Mesenchymal stem cell (in vitro differentiated cells and primary cell): ENCODE data around the gene GPR141.

Experiments
- DNase-seq: peaks from one replicate; pipeline ENCODE4 v3.0.0-alpha.2; 2013
- H2AFZ ChIP-seq: one replicate; pipeline ENCODE4 v1.6.1; 2013; ENCODE audit warnings: low read depth, mild to moderate bottlenecking, control low read depth, inconsistent platforms, low read length, moderate library complexity
- H2AK5ac ChIP-seq: 2 replicates; pipeline ENCODE4 v1.6.1; 2013; ENCODE audit warnings: low read length, moderate library complexity, mild to moderate bottlenecking, inconsistent platforms; ENCODE audit not compliant: severe bottlenecking
- H2BK120ac ChIP-seq: one replicate; pipeline ENCODE4 v1.6.1; 2013; ENCODE audit warnings: low read depth, mild to moderate bottlenecking, inconsistent platforms, low read length, moderate library complexity
- H2BK12ac ChIP-seq, 2 experiments: one replicate each; pipeline ENCODE4 v1.6.1; 2013; ENCODE audit warnings: inconsistent platforms in 2 of 2, low read length in 2 of 2, mild to moderate bottlenecking in 2 of 2, moderate library complexity in 2 of 2, control low read depth in 1 of 2
- H2BK15ac ChIP-seq: one replicate; pipeline ENCODE4 v1.6.1; 2013; ENCODE audit warnings: mild to moderate bottlenecking, low read depth, inconsistent platforms; ENCODE audit not compliant: poor library complexity, severe bottlenecking
- H2BK5ac ChIP-seq: 2 replicates; pipeline ENCODE4 v1.6.1; 2013; ENCODE audit warnings: low read depth, mild to moderate bottlenecking, low read length, control low read depth, inconsistent platforms; ENCODE audit not compliant: poor library complexity, severe bottlenecking
- H3K14ac ChIP-seq, 2 experiments: one replicate each; pipeline ENCODE4 v1.6.1; 2013; ENCODE audit warnings: inconsistent platforms in 2 of 2, low read length in 2 of 2, control low read depth in 1 of 2, mild to moderate bottlenecking in 1 of 2, moderate library complexity in 1 of 2
- H3K18ac ChIP-seq, 2 experiments: one replicate each; pipeline ENCODE4 v1.6.1; 2013; ENCODE audit warnings: inconsistent platforms in 2 of 2, low read length in 2 of 2, control low read depth in 1 of 2, low read depth in 1 of 2, mild to moderate bottlenecking in 1 of 2
- H3K23ac ChIP-seq, 2 experiments: one replicate each; pipeline ENCODE4 v1.6.1; 2013; ENCODE audit warnings: inconsistent platforms in 2 of 2, low read length in 2 of 2, mild to moderate bottlenecking in 2 of 2, moderate library complexity in 2 of 2, control low read depth in 1 of 2
- H3K27ac ChIP-seq: 2 replicates; pipeline ENCODE4 v1.5.1; 2013; ENCODE audit warnings: mild to moderate bottlenecking, moderate library complexity, low read length, control low read depth, inconsistent platforms; ENCODE audit not compliant: poor library complexity, severe bottlenecking
- H3K27me3 ChIP-seq, 2 experiments: 2 replicates each; pipeline versions ENCODE4 v1.6.1 to v1.7.0; 2013; ENCODE audit warnings: low read length in 2 of 2, mild to moderate bottlenecking in 2 of 2, moderate library complexity in 2 of 2, control low read depth in 1 of 2, inconsistent platforms in 1 of 2; ENCODE audit not compliant: control insufficient read depth in 1 of 2, insufficient read depth in 1 of 2
- H3K36me3 ChIP-seq, 2 experiments: 2 replicates each; pipeline versions ENCODE4 v1.6.1 to v1.7.0; 2013; ENCODE audit warnings: low read length in 2 of 2, control low read depth in 1 of 2, inconsistent platforms in 1 of 2, low read depth in 1 of 2, mild to moderate bottlenecking in 1 of 2; ENCODE audit not compliant: insufficient read depth in 2 of 2, control insufficient read depth in 1 of 2
- H3K4ac ChIP-seq, 2 experiments: one replicate each; pipeline ENCODE4 v1.6.1; 2013; ENCODE audit warnings: inconsistent platforms in 2 of 2, low read length in 2 of 2, mild to moderate bottlenecking in 2 of 2, moderate library complexity in 2 of 2, control low read depth in 1 of 2, low read depth in 1 of 2
- H3K4me1 ChIP-seq: 2 replicates; pipeline ENCODE4 v1.6.1; 2013; ENCODE audit warnings: low read depth, low read length, control low read depth; ENCODE audit not compliant: control insufficient read depth, insufficient read depth
- H3K4me2 ChIP-seq: 2 replicates; pipeline ENCODE4 v1.6.1; 2013; ENCODE audit warnings: low read length, mild to moderate bottlenecking, inconsistent platforms; ENCODE audit not compliant: poor library complexity, severe bottlenecking
- H3K4me3 ChIP-seq, 2 experiments: 2 replicates each; pipeline versions ENCODE4 v1.5.1 to v1.7.0; 2013; ENCODE audit warnings: low read length in 2 of 2, mild to moderate bottlenecking in 2 of 2, control low read depth in 1 of 2, low read depth in 1 of 2; ENCODE audit not compliant: insufficient read depth in 1 of 2
- H3K79me1 ChIP-seq: replicated peaks from 2 replicates; pipeline ENCODE4 v1.6.1; 2013; ENCODE audit warnings: mild to moderate bottlenecking, control low read depth, low read length, inconsistent platforms; ENCODE audit not compliant: poor library complexity, severe bottlenecking
- H3K9ac ChIP-seq: 2 replicates; pipeline ENCODE4 v1.7.0; 2013; ENCODE audit warnings: mild to moderate bottlenecking, low read length, moderate library complexity
- H3K9me3 ChIP-seq: 2 replicates; pipeline ENCODE4 v1.7.0; 2013; ENCODE audit warnings: mild to moderate bottlenecking, low read length; ENCODE audit not compliant: control insufficient read depth
- H4K8ac ChIP-seq: one replicate; pipeline ENCODE4 v1.6.1; 2013; ENCODE audit warnings: inconsistent platforms, mild to moderate bottlenecking, low read length, moderate library complexity
- H4K91ac ChIP-seq: one replicate; pipeline ENCODE4 v1.6.1; 2013; ENCODE audit warnings: mild to moderate bottlenecking, low read length, inconsistent platforms
- WGBS: methylation state at CpG from one replicate; pipeline ENCODE4 v1.1.7; 2013; ENCODE audit warnings: mixed read lengths; 5-methylcytosine and 5-hydroxymethylcytosine counted together

GPR141 gene

DNA sequence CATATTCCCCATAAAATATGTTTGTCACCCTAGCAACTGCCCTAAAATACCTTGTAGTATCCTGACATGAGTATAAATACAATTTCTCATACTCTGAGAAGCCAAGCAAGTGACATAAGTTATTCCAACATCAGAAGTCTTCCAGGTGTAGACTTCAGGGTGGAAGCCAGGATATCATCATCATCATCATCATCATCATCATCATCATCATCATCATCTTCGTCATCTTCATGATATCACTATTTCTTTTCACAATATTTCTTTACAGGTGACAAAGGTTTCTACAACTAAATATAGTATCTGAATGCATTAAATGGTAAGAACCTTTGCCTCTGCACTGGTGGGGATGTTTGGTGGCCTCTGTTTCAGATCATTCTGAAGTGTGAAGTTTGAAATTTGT lies 10.0 kb upstream of the GPR141 start:
- Histone ChIP-seq H2AFZ (no peak overlapping the region), H3K9ac (no peak overlapping the region), H3K79me1 (no peaks in the 10 kb centered on the region), H3K4ac (no peak overlapping the region), H2BK12ac (no peak overlapping the region), H3K4me1 (no peaks in the 10 kb centered on the region), H4K91ac (no peak overlapping the region), H3K4me2 (no peak overlapping the region), H2BK120ac (no peak overlapping the region), H3K18ac (no peak overlapping the region), H3K9me3 (no peaks in the 10 kb centered on the region), H2AK5ac (no peak overlapping the region), H3K14ac (no peak overlapping the region), H3K23ac (no peak overlapping the region), H3K27ac (no peak overlapping the region), H2BK5ac (no peak overlapping the region), H3K27me3 (no peaks in the 10 kb centered on the region), H2BK15ac (no peak overlapping the region), H3K4me3 (no peak overlapping the region), H4K8ac (no peak overlapping the region), H3K36me3 (no peaks in the 10 kb centered on the region)
- DNase-seq = no peak
- 40% methylated on average over 1 of the region's 1 CpG for WGBS

DNA sequence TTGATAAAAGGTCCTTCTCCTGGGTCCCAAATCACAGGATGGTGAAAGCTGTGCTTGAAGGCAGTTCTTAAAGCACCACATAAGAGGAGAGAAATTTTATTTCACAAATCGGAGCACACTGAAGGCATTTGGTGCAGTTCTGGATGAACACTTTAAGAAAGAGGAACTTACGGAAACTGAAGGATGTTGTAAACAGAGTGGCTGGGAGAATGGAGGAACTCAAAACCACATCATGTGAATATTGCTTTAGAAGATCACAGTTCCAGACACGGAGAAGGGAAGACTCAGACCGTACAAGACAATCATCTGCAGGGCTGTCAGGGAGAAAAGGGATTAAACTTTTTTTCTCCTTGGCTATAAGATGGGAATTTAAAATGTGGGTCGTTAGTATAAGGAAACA lies 9.0 kb upstream of the GPR141 start:
- Histone ChIP-seq H3K27ac (no peak overlapping the region), H3K18ac (no peak overlapping the region), H3K9ac (no peak overlapping the region), H4K91ac (no peak overlapping the region), H3K36me3 (no peaks in the 10 kb centered on the region), H3K27me3 (no peaks in the 10 kb centered on the region), H2BK12ac (no peak overlapping the region), H2BK120ac (no peak overlapping the region), H3K4ac (no peak overlapping the region), H2BK5ac (no peak overlapping the region), H3K4me2 (no peak overlapping the region), H3K4me1 (no peaks in the 10 kb centered on the region), H3K14ac (no peak overlapping the region), H2AK5ac (no peak overlapping the region), H4K8ac (no peak overlapping the region), H3K9me3 (no peaks in the 10 kb centered on the region), H2AFZ (no peak overlapping the region), H3K4me3 (no peak overlapping the region), H2BK15ac (no peak overlapping the region), H3K79me1 (no peaks in the 10 kb centered on the region), H3K23ac (no peak overlapping the region)
- no peak for DNase-seq
- 53% methylated on average over 5 of the region's 5 CpGs for WGBS

DNA sequence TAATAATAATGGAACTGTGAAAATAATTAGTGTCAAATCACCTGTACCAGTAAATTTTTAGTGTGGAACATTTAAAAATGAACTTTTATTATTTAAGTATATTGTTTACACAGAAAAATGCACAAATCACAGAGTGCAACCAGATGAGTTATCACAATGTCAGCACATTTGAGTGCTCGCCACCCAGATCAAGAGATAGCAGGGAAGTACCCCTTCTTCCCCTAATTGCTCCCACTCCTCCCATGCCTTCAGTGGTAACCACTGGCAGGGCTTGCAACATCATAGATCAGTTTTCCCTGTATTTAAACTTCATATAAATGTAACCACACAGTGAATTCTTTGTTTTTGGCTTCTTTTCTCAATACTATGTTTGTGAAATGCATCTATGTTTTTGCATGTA lies 7.8 kb upstream of the GPR141 start:
- H3K14ac ChIP-seq = no peak overlapping the region
- H2AFZ ChIP-seq = no peak overlapping the region
- no peak overlapping the region for H2BK120ac ChIP-seq
- H2BK15ac ChIP-seq = no peak overlapping the region
- WGBS = 79% methylated on average over 1 of the region's 1 CpG
- H3K4me3 ChIP-seq = no peak overlapping the region
- DNase-seq = no peak
- no peak overlapping the region for H4K91ac ChIP-seq
- no peak overlapping the region for H3K4me2 ChIP-seq
- H3K4me1 ChIP-seq = no peaks in the 10 kb centered on the region
- no peak overlapping the region for H3K23ac ChIP-seq
- no peak overlapping the region for H3K9ac ChIP-seq
- no peak overlapping the region for H2AK5ac ChIP-seq
- no peak overlapping the region for H3K27ac ChIP-seq
- H3K79me1 ChIP-seq = no peaks in the 10 kb centered on the region
- no peak overlapping the region for H3K4ac ChIP-seq
- H3K18ac ChIP-seq = no peak overlapping the region
- no peaks in the 10 kb centered on the region for H3K27me3 ChIP-seq
- no peak overlapping the region for H2BK5ac ChIP-seq
- H3K9me3 ChIP-seq = no peaks in the 10 kb centered on the region
- H4K8ac ChIP-seq = no peak overlapping the region
- H2BK12ac ChIP-seq = no peak overlapping the region
- no peaks in the 10 kb centered on the region for H3K36me3 ChIP-seq

DNA sequence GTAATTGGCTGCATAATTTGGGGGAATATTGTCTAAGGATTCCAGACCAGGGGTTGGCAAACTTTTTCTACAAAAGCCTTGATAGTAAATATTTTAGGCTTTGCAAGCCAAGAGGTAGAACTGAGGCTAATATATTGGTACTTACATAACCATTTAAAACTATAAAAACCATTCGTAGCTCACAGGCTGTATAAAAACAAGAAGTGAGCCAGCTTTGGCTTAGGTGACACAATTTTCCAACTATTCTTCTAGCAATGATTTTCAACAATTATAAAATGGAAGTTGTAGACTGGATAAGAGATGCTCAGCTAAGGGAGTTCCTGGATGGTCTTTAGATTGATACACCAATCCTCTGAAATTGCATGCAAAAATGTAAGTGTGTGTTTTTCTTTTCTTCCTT lies 1.4 kb downstream of the GPR141 start:
- Histone ChIP-seq H4K91ac (no peak overlapping the region), H2BK120ac (no peak overlapping the region), H3K4me2 (no peak overlapping the region), H3K27ac (no peak overlapping the region), H3K27me3 (no peaks in the 10 kb centered on the region), H4K8ac (no peak overlapping the region), H2BK15ac (no peak overlapping the region), H2BK12ac (no peak overlapping the region), H3K9ac (no peak overlapping the region), H3K18ac (no peak overlapping the region), H3K23ac (no peak overlapping the region), H3K36me3 (no peaks in the 10 kb centered on the region), H2AFZ (no peak overlapping the region), H3K9me3 (no peaks in the 10 kb centered on the region), H3K14ac (no peak overlapping the region), H2BK5ac (no peak overlapping the region), H2AK5ac (no peak overlapping the region), H3K4ac (no peak overlapping the region), H3K79me1 (no peaks in the 10 kb centered on the region), H3K4me1 (no peaks in the 10 kb centered on the region), H3K4me3 (no peak overlapping the region)
- no peak for DNase-seq
- WGBS = no CpG with 5 or more reads among the region's 1 CpG
